Left cardiac atrium (tissue), 4 donors: Measurements from ENCODE around the gene TLCD4. TPM values are rescaled to one million over a fixed set of nuclear protein-coding genes. Genes with fewer than 3 reads are reported as not detected.
A peak's percentile ranks its signal among the peaks of the same experiment; 100 is the strongest.
"Not testable (repeated sequence)": the region's sequence is repeated elsewhere in the genome, so short reads cannot be mapped to it uniquely, and the experiment has no call there.

Experiments used
- ATAC-seq, 2 donors: fragments of 200-7000 bp; cut with Tn5 transposase; one replicate each; pipeline ENCODE4 v1.9.1; 2020; ENCODE audit warnings: mild to moderate bottlenecking in 2 of 2, moderate library complexity in 2 of 2
- DNase-seq: peaks from one replicate; pipeline ENCODE4 v3.0.0-alpha.2; 2020
- intact Hi-C, 2 donors: fragments of 100-400 bp; cut with DNase I; formaldehyde crosslinking; loops; one replicate each; pipeline versions ENCODE4 v1.14.1 to v1.15.1; 2022 to 2023
- total RNA-seq, 2 donors: library from RNA; stranded (reverse); fragmentation: NEBNext Ultra II Directional; extraction: Animal tissue kit (Norgen Biotek cat#: 25700); gene quantifications; one replicate each; pipeline ENCODE4 v1.2.1, GENCODE V29; 2021
- donor health status: DM: no; HTN: yes; CAD: no.
- donor health status: DM: no; HTN: yes; CAD: no; lungs with severe emphysema.
- donor health status: DM: yes; HTN: yes; CAD: no.
- donor health status: Dilated cardiomyopathy.

TLCD4 gene
- total RNA-seq, 2 donors from 2014 or later, result 43.4 to 48.3 TPM

DNA sequence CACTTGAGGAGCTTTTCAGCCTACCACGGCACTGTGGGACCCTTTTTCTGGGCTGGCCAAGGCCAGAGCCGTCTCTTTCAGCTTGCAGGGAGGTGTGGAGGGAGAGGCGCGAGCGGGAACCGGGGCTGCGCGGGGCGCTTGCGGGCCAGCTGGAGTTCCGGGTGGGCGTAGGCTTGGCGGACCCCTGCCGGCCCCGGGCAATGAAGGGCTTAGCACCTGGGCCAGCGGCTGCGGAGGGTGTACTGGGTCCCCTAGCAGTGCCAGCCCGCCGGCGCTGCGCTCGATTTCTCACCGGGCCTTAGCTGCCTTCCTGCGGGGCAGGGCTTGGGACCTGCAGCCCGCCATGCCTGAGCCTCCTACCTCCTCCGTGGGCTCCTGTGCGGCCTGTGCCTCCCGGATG lies 25.9 kb upstream of the TLCD4 start:
- intact Hi-C loops, DNase-seq, ATAC-seq: not testable (repeated sequence)

DNA sequence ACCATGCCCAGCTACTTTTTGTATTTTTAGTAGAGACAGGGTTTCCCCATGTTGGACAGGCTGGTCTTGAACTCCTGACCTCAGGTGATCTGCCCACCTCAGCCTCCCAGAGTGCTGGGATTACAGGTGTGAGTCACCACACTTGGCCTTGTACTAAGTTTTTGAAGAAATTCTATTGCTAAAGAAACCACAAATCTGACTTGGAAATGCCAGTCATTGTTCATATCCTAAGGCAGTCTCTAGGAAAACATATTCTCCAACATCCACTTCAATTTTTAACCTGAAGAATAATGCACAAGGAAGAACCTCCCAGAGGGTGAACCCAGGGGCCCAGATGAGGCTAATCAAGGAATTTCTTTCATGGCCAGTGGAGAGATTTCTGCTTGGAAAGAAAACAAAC lies 24.3 kb upstream of the TLCD4 start:
- ATAC-seq, intact Hi-C loops, DNase-seq: not testable (repeated sequence)

DNA sequence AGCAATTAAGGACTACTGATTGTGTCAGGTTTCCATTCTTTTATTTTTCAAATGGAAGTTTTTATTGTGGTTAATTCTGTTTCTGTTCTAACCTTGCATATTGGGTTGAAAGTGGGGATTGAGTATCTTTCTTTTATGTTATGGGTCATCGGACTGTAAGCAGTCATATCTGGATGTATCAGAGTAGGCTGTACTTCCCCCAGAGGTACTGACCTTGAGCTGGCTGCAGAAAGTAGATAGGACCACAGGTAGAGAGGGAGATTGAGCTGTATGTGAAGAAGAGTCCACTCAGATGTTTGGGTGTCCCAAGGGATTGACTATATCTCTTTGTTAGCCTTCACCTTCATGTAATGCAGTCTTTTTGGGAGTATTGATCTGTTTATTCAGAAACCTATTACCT lies 23.9 kb upstream of the TLCD4 start:
- intact Hi-C loops, result no loop called here
- DNase-seq (no peak), ATAC-seq (no peak)

DNA sequence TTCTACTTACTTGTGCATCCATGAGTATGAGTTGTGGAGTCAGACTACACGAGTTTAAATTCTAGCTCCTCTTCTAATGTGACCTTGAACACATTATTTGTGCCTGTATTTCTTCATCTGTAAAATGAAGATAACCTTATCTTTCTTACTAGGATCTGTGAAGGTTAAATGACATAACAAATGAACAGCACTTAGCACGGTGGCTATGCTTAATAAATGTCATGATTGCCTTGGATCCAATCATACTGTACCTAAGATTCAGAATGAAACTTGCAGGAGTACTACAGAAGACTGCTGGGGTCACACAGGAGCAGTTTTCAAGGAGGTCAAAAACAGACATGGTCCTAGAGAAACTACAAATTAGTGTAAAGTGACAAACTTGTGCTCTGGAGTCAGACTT lies 22.2 kb upstream of the TLCD4 start:
- DNase-seq, result no peak
- intact Hi-C loops, result no loop called here
- no peak for ATAC-seq

DNA sequence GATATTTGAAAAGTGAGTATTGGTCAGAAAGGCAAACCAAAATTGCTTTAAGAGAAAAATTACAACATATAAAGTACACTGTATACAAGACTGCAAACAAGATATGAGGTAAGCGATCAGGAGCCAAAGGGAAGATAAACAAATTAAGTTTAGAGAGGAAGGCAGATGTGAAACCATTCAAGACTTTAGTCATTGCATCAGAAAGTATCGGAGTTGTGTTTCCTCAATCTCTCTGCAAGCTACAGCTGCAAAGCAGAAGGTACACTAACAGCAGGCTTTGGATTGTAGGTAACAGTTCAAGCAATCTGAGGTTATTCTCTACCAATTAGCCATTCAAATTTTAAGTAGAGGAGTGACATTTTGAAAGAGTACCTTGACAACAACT lies 21.3 kb upstream of the TLCD4 start:
- no peak for DNase-seq
- intact Hi-C loops, result no loop called here
- no peak for ATAC-seq

DNA sequence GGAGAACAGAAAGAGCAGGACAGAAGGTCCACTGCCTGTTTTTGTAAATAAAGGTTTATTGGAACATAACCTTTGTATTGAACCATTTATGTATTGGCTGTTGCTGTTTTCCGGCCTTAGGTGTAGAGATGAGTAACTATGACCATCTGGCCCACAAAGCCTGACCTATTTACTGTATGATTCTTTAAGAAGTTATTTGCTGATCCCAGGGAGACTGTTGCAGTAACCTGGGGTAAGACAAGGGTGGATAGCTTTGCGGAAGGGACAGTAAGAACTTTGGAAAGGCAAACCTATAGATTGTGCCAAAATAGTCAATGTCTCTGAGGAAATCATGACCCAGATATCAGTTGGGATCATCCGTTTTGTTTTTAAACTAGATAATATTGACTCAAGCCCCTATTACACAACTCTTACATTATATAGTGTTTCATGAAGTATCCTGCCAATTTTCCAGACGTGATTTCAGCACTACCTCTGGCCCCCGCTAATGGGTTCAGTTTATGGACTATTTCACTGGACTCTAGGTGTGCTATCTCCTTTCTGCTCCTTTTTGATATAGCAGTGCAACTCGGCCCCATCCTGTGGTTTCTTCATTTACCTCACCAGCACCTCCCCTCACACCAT lies 20.8 kb upstream of the TLCD4 start:
- intact Hi-C loops, result no loop called here
- DNase-seq (no peak), ATAC-seq (no peak)

DNA sequence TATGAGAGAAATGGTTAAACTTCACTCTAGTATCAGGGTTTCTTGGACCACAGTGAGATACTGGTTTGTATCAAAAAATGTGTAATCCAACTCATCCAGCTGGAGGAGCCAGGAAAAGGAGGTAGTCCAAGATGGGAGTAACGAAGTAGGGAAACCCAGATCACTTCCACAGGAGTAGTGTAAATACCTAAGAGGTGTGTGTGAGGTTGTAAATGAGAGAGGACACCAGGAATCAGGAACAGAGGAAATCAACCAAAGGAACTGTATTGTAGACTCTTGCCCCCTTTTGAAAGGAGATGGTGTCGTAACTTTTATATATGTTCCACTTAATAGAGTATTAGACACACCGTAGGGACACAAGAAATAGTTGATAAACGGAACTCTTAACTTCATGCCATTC lies 19.7 kb upstream of the TLCD4 start:
- ATAC-seq, result no peak
- intact Hi-C loops, result no loop called here
- DNase-seq, result no peak

DNA sequence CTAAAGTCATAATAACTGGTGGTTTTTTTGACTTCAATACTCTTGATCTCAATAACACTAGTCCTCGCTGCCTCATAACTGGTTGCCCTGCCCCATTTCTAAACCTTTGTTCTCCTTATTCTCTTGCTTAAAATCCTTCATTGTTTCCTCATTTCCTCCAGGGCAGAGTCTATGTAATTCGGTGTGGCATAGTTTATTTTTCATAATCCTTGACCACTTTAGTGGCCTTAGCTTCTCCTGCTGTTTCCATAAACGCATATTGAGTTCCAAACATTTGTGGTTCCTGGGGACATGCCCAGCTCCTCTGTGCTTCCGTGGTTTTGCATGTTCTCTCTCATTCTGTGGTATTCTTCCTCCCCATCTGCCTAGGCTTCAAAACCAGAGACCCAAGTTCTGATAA lies 19.0 kb upstream of the TLCD4 start:
- ATAC-seq (no peak), DNase-seq (no peak)
- intact Hi-C loops, result no loop called here

DNA sequence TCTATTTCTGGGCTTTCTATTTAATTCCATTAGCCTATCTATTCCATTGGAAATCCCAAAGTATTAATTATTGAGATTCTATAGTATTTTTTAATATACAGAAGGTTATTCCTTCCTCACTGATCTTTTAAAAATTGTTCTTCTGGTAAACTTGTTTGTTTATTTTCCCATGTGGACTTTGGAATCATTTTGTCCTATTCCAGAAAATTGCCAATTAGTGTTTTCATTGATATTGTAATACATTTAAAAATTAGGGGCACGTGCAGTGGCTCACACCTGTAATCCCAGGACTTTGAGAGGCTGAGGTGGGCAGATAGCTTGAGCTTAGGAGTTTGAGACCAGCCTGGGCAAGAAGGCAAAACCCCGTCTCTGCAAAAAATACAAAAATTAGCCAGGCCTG lies 8.4 kb upstream of the TLCD4 start:
- DNase-seq (no peak), ATAC-seq (no peak)
- intact Hi-C loops, result no loop called here

DNA sequence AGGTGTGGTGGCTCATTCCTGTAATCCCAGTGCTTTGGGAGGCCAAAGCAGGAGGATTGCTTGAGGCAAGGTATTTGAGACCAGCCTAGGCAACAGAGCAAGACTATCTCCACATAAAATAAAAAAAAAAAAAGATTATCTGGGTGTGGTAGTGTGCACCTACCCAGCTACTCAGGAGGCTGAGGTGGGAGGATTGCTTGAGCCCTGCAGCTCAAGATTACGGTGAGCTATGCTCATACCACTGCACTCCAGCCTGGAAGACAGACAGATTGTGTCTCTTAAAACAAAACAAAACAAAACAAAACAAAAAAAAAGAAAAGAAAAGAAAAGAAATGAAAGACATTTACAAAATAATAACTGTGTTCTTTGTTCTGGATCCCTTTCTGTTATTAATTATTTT lies 6.1 kb upstream of the TLCD4 start:
- no peak for DNase-seq
- intact Hi-C loops, result loop anchor here in 1 of 2 donors (10.0 kb wide), 1 partner anchor 124 kb away; the partner anchor contains the start of gene RWDD3
- no peak for ATAC-seq

DNA sequence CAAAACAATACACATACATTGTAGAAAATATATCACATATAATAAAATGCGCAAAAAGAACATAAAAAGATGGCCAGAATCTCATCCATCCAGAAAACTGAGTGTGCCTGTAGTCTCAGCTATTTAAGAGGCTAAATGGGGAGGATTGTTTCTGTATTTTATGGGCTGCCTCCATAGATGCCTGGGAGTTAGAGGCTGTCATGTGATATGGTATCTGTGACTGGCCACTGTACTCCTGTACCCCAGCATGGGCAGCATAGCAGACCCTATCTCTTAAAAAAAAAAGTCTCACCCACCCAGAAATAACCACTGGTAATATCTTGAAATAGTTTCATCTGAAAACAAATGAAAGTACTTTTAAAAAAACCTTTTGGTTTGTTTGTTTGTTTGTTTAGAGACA lies 3.5 kb upstream of the TLCD4 start:
- DNase-seq (no peak), ATAC-seq (no peak)
- intact Hi-C loops, result loop anchor here in 1 of 2 donors (10.0 kb wide), 1 partner anchor 121 kb away; the partner anchor contains the start of gene RWDD3

DNA sequence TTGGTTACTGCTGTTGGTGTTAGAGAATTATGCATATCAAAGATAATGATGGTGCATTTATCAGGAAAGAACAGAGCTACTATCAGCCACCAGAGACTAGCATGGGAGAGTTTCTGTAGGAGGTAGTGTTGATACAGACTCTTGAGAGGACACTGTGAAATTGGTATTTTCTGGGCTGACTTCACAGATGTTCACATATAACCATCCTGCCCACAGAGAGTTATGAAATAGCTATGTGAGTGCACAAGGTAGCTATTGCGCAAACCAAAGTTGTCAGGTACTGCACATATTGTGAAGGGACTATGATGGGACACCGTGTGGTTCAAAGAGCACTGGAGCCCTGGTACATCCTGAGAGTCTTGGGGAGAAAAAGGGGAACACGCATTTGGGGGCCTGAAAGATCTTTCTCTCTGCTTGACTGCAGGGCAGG lies 1.4 kb upstream of the TLCD4 start:
- intact Hi-C loops, result loop anchor here (5.0 to 10.0 kb wide), 2 partner anchors 117 to 119 kb away; partner anchors contain the start of gene RWDD3 (in 2 of the 2)
- ATAC-seq (no peak), DNase-seq (no peak)

DNA sequence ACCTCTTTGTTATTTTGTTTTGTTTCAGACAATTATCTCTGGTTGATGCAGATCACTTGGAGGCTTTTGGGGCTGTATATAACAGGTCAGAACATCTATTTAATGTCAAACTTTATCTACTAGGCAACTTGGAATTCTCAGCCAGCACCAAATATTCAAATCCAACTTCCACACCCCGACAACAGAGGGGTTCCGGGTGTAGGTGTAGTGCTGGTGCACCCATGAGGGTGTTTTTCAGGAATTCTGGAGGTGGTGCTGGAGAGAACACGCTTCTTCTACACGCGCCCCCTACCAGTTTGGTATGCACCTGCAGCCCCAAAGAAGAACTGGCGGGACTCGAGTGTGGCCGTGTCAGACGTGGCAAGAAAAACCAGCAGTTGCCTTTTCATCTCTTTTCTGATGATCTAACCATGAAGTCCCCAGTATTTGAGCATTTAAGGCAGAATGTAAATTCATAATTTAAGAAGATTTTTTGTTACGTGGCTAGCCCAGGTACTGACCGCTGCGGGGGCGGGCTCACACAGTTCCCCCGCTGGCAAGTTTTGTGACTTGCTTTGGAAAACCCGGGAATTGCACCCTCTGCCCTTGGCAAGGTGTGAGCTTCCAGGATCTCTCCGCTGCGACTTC lies 462 bp upstream of the TLCD4 start:
- DNase-seq (peak; percentile 66), ATAC-seq (peak; percentile 76 to 85)
- intact Hi-C loops, result loop anchor here (5.0 to 10.0 kb wide), 2 partner anchors 116 to 118 kb away; partner anchors contain the start of gene RWDD3 (in 2 of the 2)

DNA sequence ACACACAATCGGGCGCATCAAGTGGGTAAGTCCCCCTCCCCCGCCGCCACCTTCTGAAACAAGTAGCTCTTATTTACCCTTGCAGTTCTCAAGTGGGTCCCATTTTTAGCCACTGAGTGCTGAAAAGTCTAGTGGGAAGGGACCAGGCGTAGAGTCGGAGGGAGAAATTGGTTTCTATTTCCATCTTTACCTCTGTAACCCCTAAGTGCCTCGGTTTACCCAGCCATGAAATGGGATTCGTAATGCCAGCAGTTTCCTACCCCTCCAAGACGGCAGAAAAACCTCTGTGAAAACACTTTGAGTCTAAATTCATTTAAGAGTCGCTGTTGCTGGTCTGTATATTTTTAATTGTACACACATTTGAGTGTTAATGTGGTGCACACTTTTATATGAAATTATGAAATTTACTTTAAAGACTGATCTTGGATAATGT lies 928 bp downstream of the TLCD4 start:
- intact Hi-C loops, result loop anchor here (5.0 to 10.0 kb wide), 2 partner anchors 114 to 117 kb away; partner anchors contain the start of gene RWDD3 (in 2 of the 2)
- ATAC-seq (peak in 1 of 2 donors; percentile 2), DNase-seq (no peak)

DNA sequence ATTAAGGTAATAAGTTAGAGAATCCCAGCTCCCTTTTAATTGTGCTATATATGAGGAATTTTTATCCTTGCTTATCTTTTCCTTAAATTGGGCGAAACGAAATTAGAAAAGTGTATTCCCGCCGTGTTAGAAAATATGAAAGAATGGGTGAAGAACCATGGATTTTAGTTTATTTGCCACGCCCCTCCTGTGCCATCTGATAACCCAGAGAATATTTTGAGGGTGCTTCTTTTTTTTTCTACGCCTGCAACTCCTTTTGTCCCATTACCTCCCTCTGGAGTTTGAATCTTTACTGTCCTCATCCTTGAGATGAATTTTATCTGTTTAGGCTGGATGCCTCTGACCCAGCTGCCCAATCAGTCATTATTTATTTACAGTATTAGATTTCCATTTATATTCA lies 1.6 kb downstream of the TLCD4 start:
- DNase-seq, result no peak
- intact Hi-C loops, result loop anchor here (5.0 to 10.0 kb wide), 2 partner anchors 114 to 116 kb away; partner anchors contain the start of gene RWDD3 (in 2 of the 2)

DNA sequence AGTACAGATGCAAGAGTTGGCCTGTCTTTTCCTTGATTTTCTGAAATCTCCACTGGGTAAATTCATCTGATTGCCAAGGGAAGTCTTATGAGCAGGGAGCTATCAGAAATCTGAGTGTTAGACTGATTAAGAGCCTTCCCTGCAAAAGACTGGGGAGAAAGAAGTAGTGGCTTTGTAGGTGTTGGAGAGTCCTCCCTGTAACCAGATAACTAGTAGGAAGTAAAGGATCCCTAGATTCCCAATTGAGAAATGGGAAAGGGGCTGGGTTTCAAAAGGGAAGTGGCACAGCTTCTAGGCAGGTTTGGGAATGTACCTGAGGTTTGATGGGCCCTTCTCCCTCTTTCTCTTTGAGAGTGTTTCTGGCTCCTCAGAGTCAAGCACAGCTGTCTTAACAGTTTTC lies 2.1 kb downstream of the TLCD4 start:
- intact Hi-C loops, result loop anchor here (5.0 to 10.0 kb wide), 2 partner anchors 113 to 116 kb away; partner anchors contain the start of gene RWDD3 (in 2 of the 2)

More for the DNA sequence above, 1.6 kb downstream of the TLCD4 start:
- no peak for ATAC-seq

DNA sequence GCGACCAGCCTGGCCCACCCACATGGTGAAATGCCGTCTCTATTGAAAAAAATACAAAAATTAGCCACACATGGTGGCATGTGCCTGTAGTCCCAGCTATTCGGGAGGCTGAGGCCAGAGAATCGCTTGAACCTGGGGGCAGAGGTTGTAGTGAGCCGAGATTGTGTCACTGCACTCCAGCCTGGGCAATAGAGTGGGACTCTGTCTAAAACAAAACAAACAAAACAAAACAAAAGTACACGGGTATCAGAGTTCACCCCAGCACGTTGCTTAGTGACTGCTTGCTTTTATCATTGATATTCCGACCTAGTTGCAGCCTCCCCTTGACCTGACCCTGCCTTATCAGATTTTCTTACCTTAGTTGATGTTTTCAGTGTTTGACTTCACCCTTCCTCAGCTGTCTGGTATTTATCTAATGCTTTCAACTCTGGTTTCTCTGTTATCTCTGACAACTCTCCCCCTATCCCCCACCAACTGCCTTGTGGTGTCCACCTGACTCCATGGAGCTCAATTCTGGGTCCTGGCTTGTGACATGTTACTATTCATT lies 5.1 kb downstream of the TLCD4 start:
- no peak for DNase-seq
- intact Hi-C loops, result loop anchor here in 1 of 2 donors (10.0 kb wide), 1 partner anchor 73 kb away; no protein-coding TSS in a partner anchor
- no peak for ATAC-seq

More for the DNA sequence above, 2.1 kb downstream of the TLCD4 start:
- no peak for DNase-seq
- ATAC-seq, result no peak

DNA sequence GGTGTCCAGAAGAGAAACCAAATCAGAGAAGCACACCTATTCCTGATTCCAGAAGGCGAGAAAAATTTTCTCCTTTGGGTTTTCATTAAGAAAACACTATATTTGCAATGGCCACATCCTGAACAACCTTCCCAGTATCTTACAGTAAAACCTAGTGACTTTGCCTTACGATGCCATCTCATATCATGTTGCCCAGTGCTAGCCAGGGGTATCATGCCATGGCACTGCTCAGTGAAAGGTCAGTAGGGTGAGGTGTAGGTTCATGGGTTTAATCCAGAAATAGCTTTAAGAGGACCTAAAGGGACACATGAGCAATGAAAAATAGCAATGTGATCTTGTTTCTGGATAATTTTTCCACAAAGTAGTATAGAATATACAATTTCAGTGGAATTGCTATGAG lies 7.2 kb downstream of the TLCD4 start:
- no peak for ATAC-seq
- intact Hi-C loops, result loop anchor here in 1 of 2 donors (10.0 kb wide), 1 partner anchor 70 kb away; no protein-coding TSS in a partner anchor

DNA sequence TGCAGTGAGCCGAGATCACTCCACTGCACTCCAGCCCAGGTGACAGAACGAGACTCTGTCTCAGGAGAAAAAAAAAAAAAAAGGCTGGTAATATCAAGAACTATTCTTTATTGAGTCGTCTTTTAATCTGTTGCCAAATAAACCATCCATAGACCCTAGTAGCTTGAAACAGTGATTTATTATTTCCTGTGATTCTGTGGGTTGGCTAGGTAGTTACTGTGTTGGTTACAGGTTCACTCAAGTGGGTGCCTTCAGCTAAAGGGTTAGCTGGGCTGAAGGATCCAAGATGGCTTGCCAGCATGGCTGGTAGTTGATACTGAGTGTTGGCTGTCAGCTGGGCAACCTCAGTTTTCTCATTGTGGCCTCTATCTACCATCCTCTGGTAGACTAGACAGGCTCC lies 9.2 kb downstream of the TLCD4 start:
- intact Hi-C loops, result loop anchor here in 1 of 2 donors (10.0 kb wide), 1 partner anchor 68 kb away; no protein-coding TSS in a partner anchor
- no peak for ATAC-seq
- DNase-seq, result no peak

More for the DNA sequence above, 7.2 kb downstream of the TLCD4 start:
- no peak for DNase-seq

DNA sequence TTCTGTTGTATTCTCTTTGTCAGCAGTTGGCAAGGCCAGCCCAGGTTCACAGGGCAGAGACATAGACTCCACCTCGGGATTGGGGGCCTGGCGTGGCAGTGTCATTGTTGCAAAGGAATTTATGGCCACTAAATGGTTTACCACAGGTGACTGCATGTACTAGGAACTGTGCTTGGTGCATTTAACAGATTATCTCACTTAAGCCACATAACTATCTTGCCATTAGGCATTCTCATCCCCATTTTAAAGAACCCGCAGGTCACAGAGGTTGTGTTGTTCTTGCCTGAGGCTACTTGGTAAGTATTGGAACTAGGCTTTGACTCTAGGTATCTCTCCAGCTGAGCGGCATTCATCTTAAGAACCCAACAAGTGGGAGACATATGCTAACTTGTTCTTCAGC lies 9.7 kb downstream of the TLCD4 start:
- ATAC-seq (no peak), DNase-seq (no peak)
- intact Hi-C loops, result loop anchor here in 1 of 2 donors (10.0 kb wide), 1 partner anchor 68 kb away; no protein-coding TSS in a partner anchor
